ENCODE results near the gene ARMC9. TPM values are rescaled to one million over a fixed set of nuclear protein-coding genes. Genes with fewer than 3 reads are reported as not detected.

ARMC9 gene
- total RNA-seq, 1 experiment from 2014 or later: 42.7 TPM

DNA sequence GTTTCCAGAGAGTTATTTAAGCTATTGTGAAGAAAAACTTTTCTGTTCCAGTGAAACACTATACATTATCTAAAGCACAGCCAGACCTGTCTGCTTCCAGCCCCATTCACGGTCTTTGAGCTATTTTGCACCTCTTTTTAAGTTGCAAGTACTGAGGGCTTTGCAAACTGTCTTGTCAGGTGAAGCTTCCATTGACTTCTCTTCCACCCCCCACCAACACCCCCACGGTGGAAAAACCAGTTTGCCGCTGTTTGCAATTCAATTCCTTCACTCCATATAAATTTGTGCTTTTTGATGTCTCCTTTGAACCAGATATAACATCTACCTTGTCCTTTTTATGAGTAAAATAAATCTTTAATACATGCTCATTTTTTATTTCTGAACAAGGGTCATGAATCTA lies 212.8 kb downstream of the ARMC9 start:
- H3K9me3 ChIP-seq (ENCODE audit: control insufficient read depth, insufficient read depth, low read depth, low read length): no peaks in the 10 kb centered on the region
- DNase-seq (ENCODE audit: low read depth, low spot score): no peak
- H3K36me3 ChIP-seq (ENCODE audit: control insufficient read depth, insufficient read depth, low read length): no peaks in the 10 kb centered on the region
- TF ChIP-seq POLR2AphosphoS5 (IDR thresholded peaks at IDR 0.05; ENCODE audit: low read depth, low read length) (no peak), TCF7L2 (IDR thresholded peaks at IDR 0.05; ENCODE audit: low read depth, low read length) (no peak), CTCF (IDR thresholded peaks at IDR 0.05) (no peak), SIN3A (IDR thresholded peaks at IDR 0.05; ENCODE audit: borderline replicate concordance, insufficient read depth, low read depth, low read length) (no peak)
- TF ChIP-seq, protein P1, sequence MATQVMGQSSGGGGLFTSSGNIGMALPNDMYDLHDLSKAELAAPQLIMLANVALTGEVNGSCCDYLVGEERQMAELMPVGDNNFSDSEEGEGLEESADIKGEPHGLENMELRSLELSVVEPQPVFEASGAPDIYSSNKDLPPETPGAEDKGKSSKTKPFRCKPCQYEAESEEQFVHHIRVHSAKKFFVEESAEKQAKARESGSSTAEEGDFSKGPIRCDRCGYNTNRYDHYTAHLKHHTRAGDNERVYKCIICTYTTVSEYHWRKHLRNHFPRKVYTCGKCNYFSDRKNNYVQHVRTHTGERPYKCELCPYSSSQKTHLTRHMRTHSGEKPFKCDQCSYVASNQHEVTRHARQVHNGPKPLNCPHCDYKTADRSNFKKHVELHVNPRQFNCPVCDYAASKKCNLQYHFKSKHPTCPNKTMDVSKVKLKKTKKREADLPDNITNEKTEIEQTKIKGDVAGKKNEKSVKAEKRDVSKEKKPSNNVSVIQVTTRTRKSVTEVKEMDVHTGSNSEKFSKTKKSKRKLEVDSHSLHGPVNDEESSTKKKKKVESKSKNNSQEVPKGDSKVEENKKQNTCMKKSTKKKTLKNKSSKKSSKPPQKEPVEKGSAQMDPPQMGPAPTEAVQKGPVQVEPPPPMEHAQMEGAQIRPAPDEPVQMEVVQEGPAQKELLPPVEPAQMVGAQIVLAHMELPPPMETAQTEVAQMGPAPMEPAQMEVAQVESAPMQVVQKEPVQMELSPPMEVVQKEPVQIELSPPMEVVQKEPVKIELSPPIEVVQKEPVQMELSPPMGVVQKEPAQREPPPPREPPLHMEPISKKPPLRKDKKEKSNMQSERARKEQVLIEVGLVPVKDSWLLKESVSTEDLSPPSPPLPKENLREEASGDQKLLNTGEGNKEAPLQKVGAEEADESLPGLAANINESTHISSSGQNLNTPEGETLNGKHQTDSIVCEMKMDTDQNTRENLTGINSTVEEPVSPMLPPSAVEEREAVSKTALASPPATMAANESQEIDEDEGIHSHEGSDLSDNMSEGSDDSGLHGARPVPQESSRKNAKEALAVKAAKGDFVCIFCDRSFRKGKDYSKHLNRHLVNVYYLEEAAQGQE (IDR thresholded peaks at IDR 0.05; ENCODE audit: insufficient read depth in 1 of 2, low read depth in 2 of 2, low read length in 1 of 2): no peak
- H3K4me3 ChIP-seq (ENCODE audit: low read depth in 2 of 2, low read length in 2 of 2): no peak overlapping the region
- H3K27ac ChIP-seq (ENCODE audit: low read length): peak overlapping the region; percentile 78
- H3K27me3 ChIP-seq (ENCODE audit: control insufficient read depth, insufficient read depth, low read length): no peaks in the 10 kb centered on the region
- intact Hi-C loops (cut with micrococcal nuclease; ENCODE audit: unreplicated experiment) (loop anchor here (5.0 kb wide), 1 partner anchor 184 kb away; no protein-coding TSS in a partner anchor), in situ Hi-C loops (cut with HindIII; ENCODE audit: low pct_unique_long_range_greater_than_20kb, low sequenced_read_pairs) (loop anchor here (25.0 kb wide), 1 partner anchor 99 kb away; no protein-coding TSS in a partner anchor)
- no peak for ATAC-seq
- H3K4me1 ChIP-seq (ENCODE audit: control insufficient read depth, insufficient read depth, low read length): peaks cover 27% of the 10 kb centered on the region
- no TSS peak for BruUV-seq (replicated peaks)
- ChIA-PET POLR2A (no interaction called here), CTCF (interaction anchor here (0.6 kb wide), 1 partner anchor 104 kb away, joined by 3 read pairs; no protein-coding TSS in a partner anchor)

GRCh38 chr2:231411831-231412617 lies 213.6 kb downstream of the ARMC9 start:
- H3K27ac ChIP-seq (ENCODE audit: low read length): peak overlapping the region; percentile 78
- H3K4me3 ChIP-seq (ENCODE audit: low read depth in 2 of 2, low read length in 2 of 2): peak overlapping the region; percentile 65 to 79
- DNase-seq (ENCODE audit: low read depth, low spot score): peak; percentile 57
- POLR2A ChIA-PET: interaction anchor here (0.6 kb wide), 1 partner anchor 88 kb away, joined by 4 read pairs; no protein-coding TSS in a partner anchor
- intact Hi-C loops (cut with micrococcal nuclease; ENCODE audit: unreplicated experiment) (loop anchor here (5.0 kb wide), 1 partner anchor 185 kb away; no protein-coding TSS in a partner anchor), in situ Hi-C loops (cut with HindIII; ENCODE audit: low pct_unique_long_range_greater_than_20kb, low sequenced_read_pairs) (loop anchor here (25.0 kb wide), 1 partner anchor 100 kb away; no protein-coding TSS in a partner anchor)
- TF ChIP-seq CTCF (IDR thresholded peaks at IDR 0.05) (peak; percentile 98), POLR2AphosphoS5 (IDR thresholded peaks at IDR 0.05; ENCODE audit: low read depth, low read length) (no peak; the same call in 1 of the 2 replicates), SIN3A (IDR thresholded peaks at IDR 0.05; ENCODE audit: borderline replicate concordance, insufficient read depth, low read depth, low read length) (0 out of 2 replicates have a peak, but pooled peaks have one; percentile 57), TCF7L2 (IDR thresholded peaks at IDR 0.05; ENCODE audit: low read depth, low read length) (no peak)
- TF ChIP-seq, protein P1 (IDR thresholded peaks at IDR 0.05; ENCODE audit: insufficient read depth in 1 of 2, low read depth in 2 of 2, low read length in 1 of 2): no peak
- peaks cover 27% of the 10 kb centered on the region for H3K4me1 ChIP-seq (ENCODE audit: control insufficient read depth, insufficient read depth, low read length)
- no peaks in the 10 kb centered on the region for H3K27me3 ChIP-seq (ENCODE audit: control insufficient read depth, insufficient read depth, low read length)
- CTCF ChIA-PET: interaction anchor here (0.6 to 0.8 kb wide), 3 partner anchors 105 to 141 kb away, joined by 3 read pairs; no protein-coding TSS in a partner anchor
- peak; percentile 98 for ATAC-seq
- H3K36me3 ChIP-seq (ENCODE audit: control insufficient read depth, insufficient read depth, low read length): no peaks in the 10 kb centered on the region
- H3K9me3 ChIP-seq (ENCODE audit: control insufficient read depth, insufficient read depth, low read depth, low read length): no peaks in the 10 kb centered on the region
- no TSS peak for BruUV-seq (replicated peaks)
